ENCODE results near the gene NFASC.

NFASC gene

GRCh38 chr1:204983881-204984280 is 113.2 kb downstream of the NFASC start:
- no peak for DNase-seq (ENCODE audit: low read depth)
- TF ChIP-seq CTCF (conservative IDR thresholded peaks at IDR 0.05; ENCODE audit: low read length), result no peak

GRCh38 chr1:204984499-204984898 is 113.8 kb downstream of the NFASC start:
- DNase-seq (ENCODE audit: low read depth), result no peak

More at GRCh38 chr1:204983881-204984280, 113.2 kb downstream of the NFASC start:
- H3K4me3 ChIP-seq (ENCODE audit: low read length), result no peak overlapping the region

GRCh38 chr1:204986181-204986580 is 115.5 kb downstream of the NFASC start:
- no peak overlapping the region for H3K4me3 ChIP-seq (ENCODE audit: low read length)
- no peak for DNase-seq (ENCODE audit: low read depth)
- TF ChIP-seq CTCF (conservative IDR thresholded peaks at IDR 0.05; ENCODE audit: low read length), result no peak

More at GRCh38 chr1:204984499-204984898, 113.8 kb downstream of the NFASC start:
- no peak overlapping the region for H3K4me3 ChIP-seq (ENCODE audit: low read length)
- no peak for TF ChIP-seq CTCF (conservative IDR thresholded peaks at IDR 0.05; ENCODE audit: low read length)

- no peak for DNase-seq (ENCODE audit: low read depth)
- H3K4me3 ChIP-seq (ENCODE audit: low read length), result no peak overlapping the region
- TF ChIP-seq CTCF (conservative IDR thresholded peaks at IDR 0.05; ENCODE audit: low read length), result no peak
Observed at GRCh38 chr1:204987689-204988088, 117.0 kb downstream of the NFASC start.

- no peak for DNase-seq (ENCODE audit: low read depth)
- no peak overlapping the region for H3K4me3 ChIP-seq (ENCODE audit: low read length)
- TF ChIP-seq CTCF (conservative IDR thresholded peaks at IDR 0.05; ENCODE audit: low read length), result no peak
Observed at GRCh38 chr1:204988196-204988595, 117.5 kb downstream of the NFASC start.

GRCh38 chr1:204989266-204990058 is 118.8 kb downstream of the NFASC start:
- peak; percentile 96 for TF ChIP-seq CTCF (conservative IDR thresholded peaks at IDR 0.05; ENCODE audit: low read length)
- H3K4me3 ChIP-seq (ENCODE audit: low read length), result no peak overlapping the region
- DNase-seq (ENCODE audit: low read depth), result peak; percentile 68

GRCh38 chr1:204990059-204990664 is 119.5 kb downstream of the NFASC start:
- TF ChIP-seq CTCF (conservative IDR thresholded peaks at IDR 0.05; ENCODE audit: low read length), result no peak
- no peak for DNase-seq (ENCODE audit: low read depth)
- H3K4me3 ChIP-seq (ENCODE audit: low read length), result no peak overlapping the region
